Kidney (tissue), 14 donors: Measurements from ENCODE around the gene PLPP1. TPM values are rescaled to one million over a fixed set of nuclear protein-coding genes. Genes with fewer than 3 reads are reported as not detected.

Experiments
- DNase-seq, 5 donors: peaks; one replicate each; pipeline ENCODE4 v3.0.0-alpha.2; 2013 to 2020
- FAIRE-seq: peaks from 2 replicates; lab custom pipeline; 2012; peaks lifted over from hg19 to GRCh38; lab: Jason Lieb, UNC
- H3K27ac ChIP-seq, 2 donors: one replicate each; pipeline ENCODE4 v1.7.0; 2013; ENCODE audit warnings: low read depth in 2 of 2, low read length in 2 of 2, inconsistent platforms in 1 of 2
- H3K27me3 ChIP-seq: one replicate; pipeline ENCODE4 v1.7.1; 2013; ENCODE audit warnings: low read length, inconsistent platforms; ENCODE audit not compliant: control insufficient read depth, insufficient read depth
- H3K36me3 ChIP-seq, 3 donors: one replicate each; pipeline versions ENCODE4 v1.7.0 to v1.7.1; 2013; ENCODE audit warnings: low read length in 3 of 3, control low read depth in 1 of 3, inconsistent platforms in 1 of 3; ENCODE audit not compliant: insufficient read depth in 3 of 3, control insufficient read depth in 2 of 3
- H3K4me1 ChIP-seq, 3 donors: one replicate each; pipeline versions ENCODE4 v1.7.0 to v1.7.1; 2013; ENCODE audit warnings: low read length in 3 of 3, inconsistent platforms in 1 of 3, low read depth in 1 of 3; ENCODE audit not compliant: control insufficient read depth in 2 of 3, insufficient read depth in 2 of 3
- H3K4me3 ChIP-seq, 3 donors: one replicate each; pipeline versions ENCODE4 v1.7.0 to v1.8.1; 2013; ENCODE audit warnings: low read length in 3 of 3, control low read depth in 1 of 3, inconsistent platforms in 1 of 3
- H3K9ac ChIP-seq, 3 donors: one replicate each; pipeline versions ENCODE4 v1.7.0 to v1.7.1; 2013; ENCODE audit warnings: low read length in 3 of 3, control low read depth in 1 of 3, inconsistent platforms in 1 of 3
- H3K9me3 ChIP-seq, 3 donors: one replicate each; pipeline versions ENCODE4 v1.7.0 to v1.7.1; 2013; ENCODE audit warnings: low read length in 3 of 3, control low read depth in 1 of 3, inconsistent platforms in 1 of 3; ENCODE audit not compliant: control insufficient read depth in 2 of 3, insufficient read depth in 1 of 3
- intact Hi-C: fragments of 100-400 bp; cut with DNase I; formaldehyde crosslinking; loops from one replicate; pipeline ENCODE4 v1.11.1; 2022
- polyA plus RNA-seq: library from polyadenylated mRNA; stranded (reverse); fragments of 350-450 nt; fragmentation: Illumina TruSeq; extraction: RNeasy Lipid Tissue Mini Kit (QIAGEN cat#74804); gene quantifications from one replicate; pipeline ENCODE4 v1.2.3, GENCODE V29; 2014; ENCODE audit warnings: low read depth, low replicate concordance; ENCODE audit not compliant: insufficient read depth
- total RNA-seq: library from RNA; stranded (reverse); fragmentation: NEBNext Ultra II Directional; extraction: Animal tissue kit (Norgen Biotek cat#: 25700); gene quantifications from one replicate; pipeline ENCODE4 v1.2.1, GENCODE V29; 2021
- TF ChIP-seq, protein P1 (sequence below): IDR thresholded peaks from 3 replicates; pipeline ENCODE4 v1.5.1; 2012; ENCODE audit warnings: mild to moderate bottlenecking, moderate library complexity, borderline replicate concordance; ENCODE audit not compliant: insufficient read depth; ENCODE audit errors: extremely low read depth
- donor health status: control.
- donor health status: control.
- donor health status: control.
- donor health status: control.
- donor health status: control.
- donor health status: DM: yes; HTN: yes; CAD: no.
- donor health status: Normal renal cell carcinoma (clear cell type).

PLPP1 gene
- total and polyA plus RNA-seq, 2 donors from 2014 or later = 144 to 166 TPM

DNA sequence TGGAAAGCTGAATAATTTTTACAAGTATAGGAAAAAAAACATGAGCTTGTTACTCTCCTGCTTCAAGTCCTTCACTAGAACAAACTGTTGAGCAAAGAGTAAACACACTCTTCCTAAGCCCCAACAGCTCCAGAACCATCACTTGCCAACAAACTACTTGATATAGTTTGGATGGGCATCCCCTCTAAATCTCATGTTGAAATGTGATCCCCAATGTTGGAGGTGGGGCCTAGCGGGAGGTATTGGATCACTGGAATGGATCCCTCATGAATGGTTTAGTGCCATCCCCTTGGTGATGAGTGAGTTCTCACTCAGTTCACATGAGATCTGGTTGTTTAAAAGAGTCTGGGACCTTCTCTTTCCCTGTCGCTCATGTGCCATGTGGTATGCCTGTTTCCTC lies 82.8 kb downstream of the PLPP1 start:
- FAIRE-seq (no peak), DNase-seq (no peak)
- intact Hi-C loops = no loop called here
- Histone ChIP-seq H3K27me3 (no peaks in the 10 kb centered on the region), H3K9me3 (no peaks in the 10 kb centered on the region), H3K27ac (no peak overlapping the region), H3K4me3 (no peak overlapping the region), H3K4me1 (no peaks in the 10 kb centered on the region), H3K9ac (no peak overlapping the region), H3K36me3 (peaks cover 0 to 7% (median 0%) of the 10 kb centered on the region in 3 donors)
- TF ChIP-seq, protein P1, sequence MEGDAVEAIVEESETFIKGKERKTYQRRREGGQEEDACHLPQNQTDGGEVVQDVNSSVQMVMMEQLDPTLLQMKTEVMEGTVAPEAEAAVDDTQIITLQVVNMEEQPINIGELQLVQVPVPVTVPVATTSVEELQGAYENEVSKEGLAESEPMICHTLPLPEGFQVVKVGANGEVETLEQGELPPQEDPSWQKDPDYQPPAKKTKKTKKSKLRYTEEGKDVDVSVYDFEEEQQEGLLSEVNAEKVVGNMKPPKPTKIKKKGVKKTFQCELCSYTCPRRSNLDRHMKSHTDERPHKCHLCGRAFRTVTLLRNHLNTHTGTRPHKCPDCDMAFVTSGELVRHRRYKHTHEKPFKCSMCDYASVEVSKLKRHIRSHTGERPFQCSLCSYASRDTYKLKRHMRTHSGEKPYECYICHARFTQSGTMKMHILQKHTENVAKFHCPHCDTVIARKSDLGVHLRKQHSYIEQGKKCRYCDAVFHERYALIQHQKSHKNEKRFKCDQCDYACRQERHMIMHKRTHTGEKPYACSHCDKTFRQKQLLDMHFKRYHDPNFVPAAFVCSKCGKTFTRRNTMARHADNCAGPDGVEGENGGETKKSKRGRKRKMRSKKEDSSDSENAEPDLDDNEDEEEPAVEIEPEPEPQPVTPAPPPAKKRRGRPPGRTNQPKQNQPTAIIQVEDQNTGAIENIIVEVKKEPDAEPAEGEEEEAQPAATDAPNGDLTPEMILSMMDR = no peak

DNA sequence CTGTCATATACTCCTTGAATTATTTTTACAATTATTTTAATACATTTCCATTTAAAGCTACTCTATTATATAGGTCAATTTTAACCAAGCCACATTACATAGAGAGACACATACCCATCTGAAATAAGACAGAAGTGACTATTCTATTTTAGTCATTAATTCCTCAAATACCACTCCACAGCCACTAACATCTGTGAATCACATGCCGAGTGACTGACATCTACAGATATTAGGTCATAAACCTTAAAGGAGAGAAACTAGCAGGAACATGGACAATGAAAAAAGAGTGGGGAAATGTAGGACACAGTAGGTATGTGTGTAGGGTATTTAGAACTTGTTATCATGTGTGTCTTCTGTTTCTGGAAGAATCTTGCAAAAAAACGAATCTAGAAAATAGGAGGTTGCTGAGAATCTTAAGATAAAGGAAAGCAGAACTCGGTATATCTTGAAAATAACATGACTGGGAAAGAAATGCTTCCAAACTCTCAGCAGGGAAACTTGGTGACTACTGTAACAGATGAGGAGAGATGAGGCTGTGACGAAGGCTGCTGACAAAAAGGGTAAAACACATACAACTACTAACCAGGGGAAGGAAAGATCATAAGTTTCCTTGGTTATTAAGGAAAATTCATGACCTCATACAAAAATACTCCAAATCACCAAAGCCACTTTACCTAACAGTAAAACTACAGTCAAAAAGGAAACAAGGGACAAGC lies 84.6 kb downstream of the PLPP1 start:
- no peak overlapping the region for H3K4me3 ChIP-seq
- H3K9ac ChIP-seq = no peak overlapping the region
- H3K9me3 ChIP-seq = no peaks in the 10 kb centered on the region
- FAIRE-seq = no peak
- H3K27me3 ChIP-seq = no peaks in the 10 kb centered on the region
- DNase-seq = no peak
- TF ChIP-seq, protein P1 = no peak
- intact Hi-C loops = no loop called here
- no peak overlapping the region for H3K27ac ChIP-seq
- peaks cover 0 to 2% (median 0%) of the 10 kb centered on the region in 3 donors for H3K4me1 ChIP-seq
- H3K36me3 ChIP-seq = peaks cover 0 to 7% (median 0%) of the 10 kb centered on the region in 3 donors

DNA sequence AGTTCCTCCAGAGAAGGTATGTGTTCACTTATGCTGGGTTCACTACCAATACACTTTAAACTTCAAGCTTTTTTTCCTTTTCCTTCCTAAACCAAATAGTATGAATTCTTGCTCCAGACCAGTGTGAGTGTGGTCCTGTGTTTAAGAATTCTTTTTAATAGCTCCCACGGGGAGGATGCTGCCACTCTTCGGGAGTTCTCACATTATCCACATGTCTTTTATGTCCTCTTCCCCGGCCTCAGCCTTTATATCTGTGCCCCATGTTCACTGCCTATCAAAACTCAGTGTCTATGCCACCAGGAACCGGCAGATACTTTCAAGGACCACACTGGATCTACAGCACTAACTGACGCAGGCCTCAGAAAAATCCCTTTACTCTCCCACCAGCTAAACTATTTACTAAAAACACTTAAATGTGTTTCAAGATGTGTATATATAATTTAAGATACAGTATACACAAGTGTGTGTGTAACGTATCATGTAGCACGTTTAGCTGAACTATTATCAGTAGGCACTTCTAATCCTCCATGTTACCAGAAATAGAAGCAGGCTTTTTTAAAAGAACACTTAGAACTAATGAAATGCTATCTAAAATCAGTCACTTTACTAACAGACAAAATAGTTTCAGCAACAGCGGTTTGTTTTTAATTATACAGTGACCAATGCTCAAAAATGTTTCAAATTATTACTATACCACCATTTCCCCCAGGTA lies 88.0 kb downstream of the PLPP1 start:
- TF ChIP-seq, protein P1 = no peak
- peak in 1 of 5 donors; percentile 32 for DNase-seq
- Histone ChIP-seq H3K4me3 (no peak overlapping the region), H3K9me3 (no peaks in the 10 kb centered on the region), H3K27me3 (no peaks in the 10 kb centered on the region), H3K36me3 (peaks cover 0 to 7% (median 0%) of the 10 kb centered on the region in 3 donors), H3K27ac (no peak overlapping the region), H3K9ac (no peak overlapping the region), H3K4me1 (peaks cover 0 to 2% (median 0%) of the 10 kb centered on the region in 3 donors)
- intact Hi-C loops = no loop called here
- FAIRE-seq = no peak
